Skeletal muscle tissue (tissue), 4 donors: ENCODE data around the gene FRMD4B. TPM values are rescaled to one million over a fixed set of nuclear protein-coding genes. Genes with fewer than 3 reads are reported as not detected.
"Not testable (repeated sequence)": the region's sequence is repeated elsewhere in the genome, so short reads cannot be mapped to it uniquely, and the experiment has no call there.

Experiments
- H3K27ac ChIP-seq: one replicate; pipeline ENCODE4 v1.7.0; 2013; ENCODE audit warnings: mild to moderate bottlenecking, low read depth, low read length, inconsistent platforms
- H3K27me3 ChIP-seq, 3 donors: one replicate each; pipeline ENCODE4 v1.7.0; 2013; ENCODE audit warnings: low read length in 3 of 3; ENCODE audit not compliant: control insufficient read depth in 3 of 3, insufficient read depth in 3 of 3
- H3K36me3 ChIP-seq, 3 donors: one replicate each; pipeline ENCODE4 v1.7.0; 2013; ENCODE audit warnings: low read length in 3 of 3; ENCODE audit not compliant: control insufficient read depth in 3 of 3, insufficient read depth in 3 of 3
- H3K4me1 ChIP-seq, 3 donors: one replicate each; pipeline ENCODE4 v1.7.0; 2013; ENCODE audit warnings: low read length in 3 of 3, mild to moderate bottlenecking in 3 of 3; ENCODE audit not compliant: control insufficient read depth in 3 of 3, insufficient read depth in 3 of 3
- H3K4me3 ChIP-seq, 3 donors: one replicate each; pipeline ENCODE4 v1.7.0; 2013; ENCODE audit warnings: low read length in 3 of 3
- H3K9ac ChIP-seq, 3 donors: one replicate each; pipeline ENCODE4 v1.7.0; 2013; ENCODE audit warnings: low read length in 3 of 3, mild to moderate bottlenecking in 3 of 3, moderate library complexity in 2 of 3, low read depth in 1 of 3
- H3K9me3 ChIP-seq, 3 donors: one replicate each; pipeline ENCODE4 v1.7.0; 2013; ENCODE audit warnings: low read length in 3 of 3; ENCODE audit not compliant: control insufficient read depth in 3 of 3
- total RNA-seq: library from RNA; depleted of rRNA; stranded (reverse); fragments of >200 nt; gene quantifications from one replicate; pipeline ENCODE4 v1.2.3, GENCODE V29; 2014
- donor health status: Osteomylitis.

The FRMD4B gene
- total RNA-seq, 1 donor from 2014 or later = 21.4 TPM

DNA sequence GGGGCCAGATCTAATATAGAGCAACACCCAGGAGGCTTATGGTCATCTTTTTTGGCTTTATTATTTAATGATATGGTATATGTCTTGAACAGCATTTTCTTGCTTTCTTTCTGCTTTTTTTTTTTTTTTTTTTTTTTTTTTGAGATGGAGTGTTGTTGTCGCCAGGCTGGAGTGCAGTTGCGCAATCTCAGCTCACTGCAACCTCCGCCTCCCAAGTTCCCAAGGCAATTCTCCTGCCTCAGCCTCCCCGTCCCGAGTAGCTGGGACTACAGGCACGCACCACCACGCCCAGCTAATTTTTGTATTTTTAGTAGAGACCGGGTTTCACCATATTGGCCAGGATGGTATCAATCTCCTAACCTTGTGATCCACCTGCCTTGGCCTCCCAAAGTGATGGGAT lies 108.5 kb downstream of the FRMD4B start:
- not testable (repeated sequence) for H3K4me3 ChIP-seq, H3K9ac ChIP-seq, H3K4me1 ChIP-seq, H3K36me3 ChIP-seq, H3K27ac ChIP-seq, H3K27me3 ChIP-seq, H3K9me3 ChIP-seq

DNA sequence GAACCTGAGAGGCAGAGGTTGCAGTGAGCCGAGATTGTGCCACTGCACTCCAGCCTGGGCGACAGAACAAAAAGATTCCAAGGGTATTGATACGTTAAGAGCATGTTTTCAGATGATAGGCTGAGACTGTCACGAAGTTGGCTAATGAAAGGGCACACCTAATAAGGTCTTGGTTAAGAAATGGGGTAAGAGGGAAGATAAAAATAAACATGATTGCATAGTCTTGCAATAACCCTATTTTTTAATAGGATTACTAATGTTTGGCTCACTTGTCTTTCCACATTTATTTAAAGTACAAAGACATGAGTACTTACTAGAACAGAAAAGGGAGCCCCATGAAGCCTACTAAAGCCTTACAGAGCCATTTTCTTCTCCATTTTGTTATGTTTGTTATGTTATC lies 109.0 kb downstream of the FRMD4B start:
- no peaks in the 10 kb centered on the region for H3K27me3 ChIP-seq
- no peaks in the 10 kb centered on the region for H3K36me3 ChIP-seq
- no peaks in the 10 kb centered on the region for H3K9me3 ChIP-seq
- H3K9ac ChIP-seq = no peak overlapping the region
- no peak overlapping the region for H3K4me3 ChIP-seq
- no peaks in the 10 kb centered on the region for H3K4me1 ChIP-seq
- no peak overlapping the region for H3K27ac ChIP-seq

DNA sequence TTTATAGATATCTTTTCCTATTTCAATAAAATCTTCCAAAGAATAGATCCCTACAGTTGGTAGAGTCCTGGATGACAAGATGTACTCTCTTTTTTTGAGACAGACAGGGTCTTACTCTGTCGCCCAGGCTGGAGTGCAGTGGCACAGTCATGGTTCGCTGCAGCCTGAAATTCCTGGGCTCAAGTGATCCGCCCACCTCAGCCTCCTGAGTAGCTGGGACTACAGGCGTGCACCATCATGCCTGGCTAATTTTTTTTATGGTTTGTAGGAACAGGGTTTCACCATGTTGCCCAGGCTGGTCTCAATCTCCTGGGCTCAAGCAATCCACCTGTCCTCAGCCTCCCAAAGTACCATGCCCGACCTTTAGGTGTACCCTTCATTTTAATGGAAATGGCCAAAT lies 109.7 kb downstream of the FRMD4B start:
- H3K9me3 ChIP-seq, H3K9ac ChIP-seq, H3K27ac ChIP-seq, H3K36me3 ChIP-seq, H3K4me3 ChIP-seq, H3K27me3 ChIP-seq, H3K4me1 ChIP-seq: not testable (repeated sequence)

DNA sequence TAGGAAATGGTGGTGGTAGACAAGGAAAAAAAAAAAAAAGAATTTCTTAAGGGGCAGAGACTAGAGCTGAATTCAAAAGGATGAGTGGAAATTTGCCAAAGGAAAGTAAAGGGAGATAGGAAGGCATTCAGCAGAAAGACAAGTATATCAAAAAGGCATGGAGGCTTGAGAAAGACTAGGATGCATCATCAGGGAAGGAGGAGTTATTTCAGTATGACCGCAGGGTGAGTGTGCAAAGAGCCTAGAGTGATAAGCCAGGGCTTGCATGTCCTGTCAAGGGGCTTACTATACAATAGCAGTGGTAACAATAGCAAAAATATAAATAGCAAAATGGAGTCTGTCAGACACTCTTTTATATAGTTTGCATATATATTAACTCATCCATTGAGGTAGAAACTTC lies 112.0 kb downstream of the FRMD4B start:
- Histone ChIP-seq H3K9ac (no peak overlapping the region), H3K9me3 (no peaks in the 10 kb centered on the region), H3K27ac (no peak overlapping the region), H3K4me3 (no peak overlapping the region), H3K4me1 (no peaks in the 10 kb centered on the region), H3K27me3 (no peaks in the 10 kb centered on the region), H3K36me3 (no peaks in the 10 kb centered on the region)

DNA sequence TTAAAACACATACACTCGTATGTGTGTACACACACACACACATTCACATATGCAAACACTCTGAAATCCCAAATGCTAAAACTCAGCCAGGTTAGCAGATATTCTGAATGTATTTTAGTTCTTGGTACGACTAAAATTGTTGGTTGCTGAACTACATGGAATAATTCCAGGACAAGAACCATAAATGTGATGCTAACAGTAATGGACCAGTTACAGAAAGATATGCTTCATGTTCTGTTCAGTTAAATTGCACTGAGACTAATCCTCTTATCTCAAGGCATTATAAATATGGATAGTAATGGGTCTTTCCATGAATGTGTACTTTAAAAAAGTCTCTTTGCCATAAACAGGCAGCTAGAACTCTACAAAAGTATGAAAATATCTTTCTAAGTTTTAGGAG lies 113.3 kb downstream of the FRMD4B start:
- Histone ChIP-seq H3K36me3 (no peaks in the 10 kb centered on the region), H3K4me3 (no peak overlapping the region), H3K9me3 (no peaks in the 10 kb centered on the region), H3K9ac (no peak overlapping the region), H3K27ac (no peak overlapping the region), H3K27me3 (no peaks in the 10 kb centered on the region), H3K4me1 (no peaks in the 10 kb centered on the region)

DNA sequence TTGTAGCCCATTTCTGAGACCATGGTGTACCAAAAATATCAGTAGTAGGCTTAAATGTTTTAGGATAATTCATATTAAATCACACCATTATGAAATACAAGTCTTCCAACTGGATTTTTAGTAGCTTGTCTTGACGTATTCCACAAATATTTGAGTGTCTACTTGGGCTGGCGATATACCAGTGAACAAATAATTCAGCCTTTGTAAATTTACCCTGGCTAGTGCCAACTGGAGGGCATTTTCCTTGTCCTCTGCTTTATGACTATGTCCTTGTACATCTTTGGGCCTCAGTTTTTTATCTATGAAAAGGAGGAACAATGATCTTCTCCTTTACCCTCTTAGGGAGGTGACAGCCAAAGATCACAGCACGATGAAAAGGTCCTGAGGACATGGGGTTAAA lies 114.8 kb downstream of the FRMD4B start:
- no peak overlapping the region for H3K9ac ChIP-seq
- H3K36me3 ChIP-seq = no peaks in the 10 kb centered on the region
- no peaks in the 10 kb centered on the region for H3K27me3 ChIP-seq
- no peaks in the 10 kb centered on the region for H3K9me3 ChIP-seq
- no peak overlapping the region for H3K27ac ChIP-seq
- no peaks in the 10 kb centered on the region for H3K4me1 ChIP-seq
- no peak overlapping the region for H3K4me3 ChIP-seq

DNA sequence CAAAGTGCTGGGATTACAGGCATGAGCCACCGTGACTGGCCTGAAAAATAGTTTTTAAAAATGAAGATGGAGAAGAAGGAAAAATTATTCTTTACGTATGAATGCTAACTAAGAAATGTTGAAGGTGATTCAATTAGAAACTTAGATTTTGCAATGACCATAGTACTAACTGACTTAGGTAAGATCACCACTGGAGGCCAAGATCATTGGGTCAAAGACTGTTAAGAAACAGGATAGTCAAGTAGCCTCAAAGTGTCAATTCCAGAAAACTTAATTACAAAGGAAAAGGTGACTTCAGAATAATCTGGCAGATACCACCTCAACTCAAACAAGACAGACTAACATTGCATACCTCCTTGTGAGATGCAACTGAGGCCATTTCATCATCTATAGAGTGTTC lies 119.3 kb downstream of the FRMD4B start:
- no peaks in the 10 kb centered on the region for H3K9me3 ChIP-seq
- H3K36me3 ChIP-seq = no peaks in the 10 kb centered on the region
- no peaks in the 10 kb centered on the region for H3K27me3 ChIP-seq

DNA sequence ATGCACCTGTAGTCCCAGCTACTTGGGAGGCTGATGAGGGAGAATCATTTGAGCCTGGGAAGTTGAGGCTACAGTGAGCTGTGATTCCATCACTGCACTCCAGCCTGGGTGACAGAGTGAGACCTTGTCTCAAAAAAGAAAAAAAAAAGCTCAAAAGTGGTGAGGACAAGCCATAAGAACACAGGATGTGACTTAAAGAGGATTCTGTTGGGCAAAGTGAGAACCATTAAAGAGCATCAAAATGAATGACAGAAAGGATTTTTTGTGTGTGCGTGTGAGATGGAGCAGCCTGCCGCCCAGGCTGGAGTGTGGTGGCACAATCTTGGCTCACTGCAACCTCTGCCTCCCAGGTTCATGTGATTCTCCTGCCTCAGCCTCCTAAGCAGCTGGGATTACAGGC lies 119.8 kb downstream of the FRMD4B start:
- not testable (repeated sequence) for H3K27me3 ChIP-seq, H3K4me1 ChIP-seq, H3K27ac ChIP-seq, H3K9ac ChIP-seq, H3K4me3 ChIP-seq, H3K9me3 ChIP-seq, H3K36me3 ChIP-seq

More for the DNA sequence above, 119.3 kb downstream of the FRMD4B start:
- H3K27ac ChIP-seq = no peak overlapping the region
- no peak overlapping the region for H3K9ac ChIP-seq
- H3K4me1 ChIP-seq = no peaks in the 10 kb centered on the region
- H3K4me3 ChIP-seq = no peak overlapping the region

DNA sequence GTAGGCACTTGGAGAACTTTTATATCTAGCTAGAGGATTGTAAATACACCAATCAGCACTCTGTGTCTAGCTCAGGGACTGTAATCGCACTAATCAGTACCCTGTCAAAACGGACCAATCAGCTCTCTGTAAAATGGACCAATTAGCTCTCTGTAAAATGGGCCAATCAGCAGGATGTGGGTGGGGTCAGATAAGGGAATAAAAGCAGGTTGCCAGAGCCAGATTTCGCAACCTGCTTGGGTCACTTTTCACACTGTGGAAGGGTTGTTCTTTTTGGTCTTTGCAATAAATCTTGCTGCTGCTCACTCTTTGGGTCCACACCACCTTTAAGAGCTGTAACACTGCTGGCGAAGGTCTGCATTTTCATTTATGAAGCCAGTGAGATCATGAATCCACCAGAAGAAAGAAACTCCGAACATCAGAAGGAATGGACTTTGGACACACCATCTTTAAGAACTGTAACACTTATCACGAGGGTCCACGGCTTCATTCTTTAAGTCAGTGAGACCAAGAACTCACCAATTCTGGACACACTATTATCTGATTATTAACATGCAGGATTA lies 125.0 kb downstream of the FRMD4B start:
- not testable (repeated sequence) for H3K27me3 ChIP-seq

DNA sequence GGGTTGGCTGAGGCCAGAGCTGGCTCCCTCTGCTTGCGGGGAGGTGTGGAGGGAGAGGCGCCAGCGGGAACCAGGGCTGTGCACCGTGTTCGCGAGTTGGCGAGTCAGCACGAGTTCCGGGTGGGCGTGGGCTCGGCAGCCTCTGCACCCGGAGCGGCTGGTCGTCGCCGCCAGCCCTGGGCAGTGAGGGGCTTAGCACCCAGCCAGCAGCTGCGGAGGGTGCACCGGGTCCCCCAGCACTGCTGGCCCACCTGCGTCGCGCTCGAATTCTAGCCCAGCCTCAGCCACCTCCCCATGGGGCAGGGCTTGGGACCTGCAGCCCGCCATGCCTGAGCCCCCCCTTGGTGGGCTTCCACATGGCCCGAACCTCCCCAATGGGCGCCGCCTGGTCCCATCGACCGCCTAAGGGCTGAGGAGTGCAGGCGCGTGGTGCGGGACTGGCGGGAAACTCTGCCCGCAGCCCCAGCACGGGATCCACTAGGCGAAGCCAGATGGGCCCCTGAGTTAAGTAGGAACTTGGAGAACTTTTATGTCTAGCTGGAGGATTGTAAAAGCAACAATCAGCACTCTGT lies 125.6 kb downstream of the FRMD4B start:
- Histone ChIP-seq H3K27me3 (no peaks in the 10 kb centered on the region), H3K27ac (no peak overlapping the region), H3K4me1 (no peaks in the 10 kb centered on the region), H3K9ac (no peak overlapping the region), H3K4me3 (no peak overlapping the region), H3K36me3 (no peaks in the 10 kb centered on the region), H3K9me3 (no peaks in the 10 kb centered on the region)

More for the DNA sequence above, 125.0 kb downstream of the FRMD4B start:
- H3K36me3 ChIP-seq, H3K27ac ChIP-seq, H3K9ac ChIP-seq, H3K4me3 ChIP-seq, H3K9me3 ChIP-seq, H3K4me1 ChIP-seq: not testable (repeated sequence)
